ENCODE results near the gene MSTO1. TPM values are rescaled to one million over a fixed set of nuclear protein-coding genes. Genes with fewer than 3 reads are reported as not detected.
"Not testable (repeated sequence)": the region's sequence is repeated elsewhere in the genome, so short reads cannot be mapped to it uniquely, and the experiment has no call there.

Gene MSTO1
- total and polyA plus RNA-seq, 2 of the 4 experiments (the other 2 are of a cell fraction): 21.7 to 38.3 TPM

DNA sequence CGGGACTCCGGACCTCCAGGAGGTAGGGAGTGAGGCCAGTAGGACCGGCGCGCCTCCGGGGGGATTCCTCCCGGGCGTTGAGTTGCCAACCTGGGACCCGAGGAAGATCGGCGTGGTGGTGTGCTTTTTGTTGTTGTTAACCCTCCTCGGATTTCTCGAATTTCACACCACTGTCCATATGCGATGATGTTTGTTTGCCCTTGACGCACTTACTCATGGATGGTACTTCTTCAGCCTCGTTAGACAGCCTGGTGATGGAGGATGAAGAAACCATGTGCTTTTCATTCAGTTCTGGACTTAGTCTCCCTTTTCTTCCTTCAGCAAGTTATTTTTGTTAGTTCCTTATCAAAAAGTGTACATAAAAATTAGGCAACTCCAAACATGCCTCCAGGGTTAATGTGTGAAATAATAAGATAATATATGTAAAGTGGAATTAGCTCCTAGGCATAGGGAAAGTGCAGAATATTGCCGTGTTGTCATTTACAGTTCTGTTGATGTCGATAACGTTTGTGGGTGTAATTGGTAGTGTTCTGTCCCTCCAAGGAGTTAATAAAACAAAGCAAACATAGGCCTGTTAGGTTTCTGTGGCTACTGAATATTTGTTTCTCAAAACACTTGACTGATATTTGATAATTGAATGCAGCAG lies 46.5 kb upstream of the MSTO1 start:
- Histone ChIP-seq H3K4ac (ENCODE audit: low read depth, low read length) (peak overlapping the region; percentile 68), H2AFZ (replicated peaks; ENCODE audit: low read length, poor library complexity) (peak overlapping the region; percentile 100), H2BK5ac (ENCODE audit: low read depth, low read length, poor library complexity, severe bottlenecking) (peak overlapping the region; percentile 100), H3K14ac (replicated peaks; ENCODE audit: low read depth, low read length) (peak overlapping the region; percentile 84), H3K9ac (ENCODE audit: low read depth, low read length) (peak overlapping the region; percentile 99), H2AK5ac (ENCODE audit: low read depth, low read length) (peak overlapping the region; percentile 64; the same call in 1 of the 2 replicates), H3K79me1 (ENCODE audit: low read depth in 1 of 2, low read length in 2 of 2) (peaks cover 16 to 48% of the 10 kb centered on the region in 2 experiments), H4K91ac (ENCODE audit: insufficient read depth, low read depth, low read length) (0 out of 2 replicates have a peak overlapping the region, but pooled peaks have one; percentile 33), H3K56ac (ENCODE audit: extremely low read depth, insufficient read depth, low read length) (peak overlapping the region; percentile 98), H4K20me1 (ENCODE audit: insufficient read depth, low read length) (peaks cover 22% of the 10 kb centered on the region), H4K5ac (ENCODE audit: low read depth, low read length) (peak overlapping the region; percentile 67; the same call in 1 of the 2 replicates), H3K4me3 (ENCODE audit: insufficient read depth, low read depth, low read length) (peak overlapping the region; percentile 93), H3K23ac (ENCODE audit: low read depth, low read length) (peak overlapping the region; percentile 90), H3K27ac (ENCODE audit: insufficient read depth, low read length) (peak overlapping the region; percentile 100), H2AK9ac (replicated peaks; ENCODE audit: low read depth, low read length, poor library complexity) (peak overlapping the region; percentile 80), H4K8ac (ENCODE audit: low read depth in 2 of 2, low read length in 2 of 2) (peak overlapping the region; percentile 80 to 87; a peak in 3 of 4 replicates), H3K4me2 (ENCODE audit: low read depth, low read length) (peak overlapping the region; percentile 100)
- 0% methylated on average over 1 of the region's 19 CpGs; no CpG with 5 or more reads in 1 of the 2 experiments for WGBS, 2 experiments (ENCODE audit: extremely low coverage in 2 of 2, insufficient read length in 1 of 2)
- TF ChIP-seq MXI1 (IDR thresholded peaks at IDR 0.05; ENCODE audit: borderline replicate concordance, low read depth, low read length): peak; percentile 74
- peak; percentile 12; the same call in 1 of the 2 replicates for TF ChIP-seq CHD1 (IDR thresholded peaks at IDR 0.05; ENCODE audit: low read depth, low read length)
- peak; percentile 1 for ATAC-seq (ENCODE audit: low read depth)
- intact Hi-C loops (cut with micrococcal nuclease): loop anchor here (5.0 to 10.0 kb wide), 3 partner anchors 56 to 169 kb away; no protein-coding TSS in a partner anchor
- BruUV-seq (replicated peaks): TSS peak; percentile 43
- H3K27me3 ChIP-seq (ENCODE audit: control insufficient read depth, insufficient read depth, low read length); H3K9me1 ChIP-seq (ENCODE audit: insufficient read depth, low read length); H2BK120ac ChIP-seq (ENCODE audit: low read depth, low read length); H3K18ac ChIP-seq (ENCODE audit: low read depth, low read length); in situ Hi-C loops (cut with MboI; ENCODE audit: low sequenced_read_pairs); CTCF ChIA-PET; H2BK20ac ChIP-seq (ENCODE audit: low read depth, low read length); DNase-seq; H3K9me3 ChIP-seq (ENCODE audit: control insufficient read depth, insufficient read depth, low read length); dilution Hi-C loops (cut with HindIII; ENCODE audit: low sequenced_read_pairs, unreplicated experiment); H3K4me1 ChIP-seq (ENCODE audit: control insufficient read depth, insufficient read depth, low read length); H3K36me3 ChIP-seq (ENCODE audit: control insufficient read depth, insufficient read depth, low read length); H2BK15ac ChIP-seq (ENCODE audit: low read depth, low read length): not testable (repeated sequence)
- POLR2A ChIA-PET (ENCODE audit: unreplicated experiment): interaction anchor here (0.5 kb wide), 1 partner anchor 18 kb away, joined by 4 read pairs; no protein-coding TSS in a partner anchor

Measured in IMR-90 (cell line).